CD14-positive monocyte (primary cell): ENCODE results near the gene SPINT2. TPM values are rescaled to one million over a fixed set of nuclear protein-coding genes. Genes with fewer than 3 reads are reported as not detected.

Experiments used
- DNase-seq, 3 donors: peaks; one replicate each; pipeline ENCODE4 v3.0.0-alpha.2; 2011 to 2022
- H2AFZ ChIP-seq: 2 replicates; pipeline ENCODE4 v1.6.0; 2012; ENCODE audit warnings: mild to moderate bottlenecking, low read depth, low read length, inconsistent platforms; ENCODE audit not compliant: insufficient read depth, poor library complexity, severe bottlenecking
- H3K27ac ChIP-seq, 2 donors: 1 replicate in 1 of 2; 2 replicates in 1 of 2; pipeline ENCODE4 v1.5.1; 2012 to 2013; ENCODE audit warnings: low read length in 2 of 2, control low read depth in 1 of 2, inconsistent platforms in 1 of 2, low read depth in 1 of 2, mild to moderate bottlenecking in 1 of 2
- H3K27me3 ChIP-seq, 2 donors: one replicate each; pipeline versions ENCODE4 v1.6.0 to v1.6.1; 2011 to 2013; ENCODE audit warnings: low read length in 2 of 2; ENCODE audit not compliant: control insufficient read depth in 2 of 2, insufficient read depth in 2 of 2
- H3K36me3 ChIP-seq, 2 donors: replicated peaks in 1 of 2; 1 replicate in 1 of 2; 2 replicates in 1 of 2; pipeline versions ENCODE4 v1.5.1 to v1.6.1; 2012 to 2013; ENCODE audit warnings: low read length in 2 of 2, control low read depth in 1 of 2, inconsistent platforms in 1 of 2, mild to moderate bottlenecking in 1 of 2; ENCODE audit not compliant: insufficient read depth in 2 of 2, control insufficient read depth in 1 of 2
- H3K4me1 ChIP-seq, 2 donors: 1 replicate in 1 of 2; 2 replicates in 1 of 2; pipeline versions ENCODE4 v1.5.1 to v1.6.1; 2012 to 2013; ENCODE audit warnings: low read length in 2 of 2, control low read depth in 1 of 2, inconsistent platforms in 1 of 2, mild to moderate bottlenecking in 1 of 2, moderate library complexity in 1 of 2; ENCODE audit not compliant: insufficient read depth in 2 of 2, control insufficient read depth in 1 of 2
- H3K4me2 ChIP-seq: replicated peaks from 2 replicates; pipeline ENCODE3; 2012; ENCODE audit warnings: low read length, moderate library complexity, mild to moderate bottlenecking; ENCODE audit not compliant: poor library complexity, severe bottlenecking; ENCODE audit errors: extremely low read depth
- H3K4me3 ChIP-seq, 3 experiments: fragments of 200-600 bp in 1 of 3; sonication (generic) in 1 of 3; replicated peaks in 1 of 3; 1 replicate in 2 of 3; 2 replicates in 1 of 3; pipeline ENCODE4 v1.5.1; 2011 to 2013; ENCODE audit warnings: low read length in 3 of 3, mild to moderate bottlenecking in 3 of 3, control low read depth in 2 of 3, low read depth in 2 of 3, inconsistent platforms in 1 of 3, moderate library complexity in 1 of 3
- H3K79me2 ChIP-seq: 2 replicates; pipeline ENCODE4 v1.6.0; 2012; ENCODE audit warnings: mild to moderate bottlenecking, control low read depth, inconsistent platforms, low read length, moderate library complexity; ENCODE audit not compliant: insufficient read depth
- H3K9ac ChIP-seq: 2 replicates; pipeline ENCODE4 v1.6.0; 2017; ENCODE audit warnings: low read length, mild to moderate bottlenecking; ENCODE audit not compliant: insufficient read depth, poor library complexity, severe bottlenecking
- H3K9me3 ChIP-seq, 2 donors: replicated peaks in 1 of 2; 1 replicate in 1 of 2; 2 replicates in 1 of 2; pipeline versions ENCODE4 v1.5.1 to v1.6.1; 2012 to 2013; ENCODE audit warnings: low read length in 2 of 2, control low read depth in 1 of 2; ENCODE audit not compliant: control insufficient read depth in 1 of 2, insufficient read depth in 1 of 2
- H4K20me1 ChIP-seq: 2 replicates; pipeline ENCODE4 v1.6.0; 2012; ENCODE audit warnings: mild to moderate bottlenecking, low read length, control low read depth, moderate library complexity; ENCODE audit not compliant: insufficient read depth
- H3K27ac Mint-ChIP-seq, 7 donors: one replicate each; pipeline ENCODE4 v1.8.0; 2020; ENCODE audit warnings: mild to moderate bottlenecking in 7 of 7, mixed read lengths in 7 of 7, moderate library complexity in 6 of 7, inconsistent platforms in 2 of 7
- H3K27me3 Mint-ChIP-seq, 3 donors: one replicate each; pipeline ENCODE4 v1.8.0; 2021 to 2022; ENCODE audit warnings: low read depth in 3 of 3, mild to moderate bottlenecking in 3 of 3, mixed read lengths in 3 of 3, moderate library complexity in 3 of 3, inconsistent platforms in 1 of 3
- H3K36me3 Mint-ChIP-seq, 2 donors: one replicate each; pipeline ENCODE4 v1.8.0; 2020; ENCODE audit warnings: mixed read lengths in 2 of 2, inconsistent platforms in 1 of 2, mild to moderate bottlenecking in 1 of 2
- H3K4me1 Mint-ChIP-seq: one replicate; pipeline ENCODE4 v1.8.0; 2020; ENCODE audit warnings: mild to moderate bottlenecking, mixed read lengths
- H3K4me3 Mint-ChIP-seq, 2 donors: one replicate each; pipeline ENCODE4 v1.8.0; 2020; ENCODE audit warnings: mild to moderate bottlenecking in 2 of 2, mixed read lengths in 2 of 2, moderate library complexity in 1 of 2
- H3K9me3 Mint-ChIP-seq, 7 donors: one replicate each; pipeline ENCODE4 v1.8.0; 2020 to 2022; ENCODE audit warnings: mixed read lengths in 7 of 7, mild to moderate bottlenecking in 6 of 7, moderate library complexity in 6 of 7, inconsistent platforms in 2 of 7
- CTCF ChIP-seq: fragments of 200-600 bp; IDR thresholded peaks from one replicate; pipeline ENCODE4 v1.8.0; 2022; ENCODE audit warnings: antibody characterized with exemption, mild to moderate bottlenecking
- WGBS: methylation state at CpG from one replicate; pipeline ENCODE4 v1.1.5; 2013; ENCODE audit warnings: missing lambda C conversion rate; ENCODE audit not compliant: insufficient coverage; 5-methylcytosine and 5-hydroxymethylcytosine counted together
- intact Hi-C, 2 donors: fragments of 100-400 bp; cut with micrococcal nuclease; formaldehyde crosslinking; loops; one replicate each; pipeline versions ENCODE4 v1.15.0 to v1.15.1; 2023
- polyA plus RNA-seq, 3 donors: library from polyadenylated mRNA; depleted of rRNA in 1 of 3; unstranded in 2 of 3; stranded (reverse) in 1 of 3; fragments of 300-500 nt in 2 of 3; fragments of >200 nt in 1 of 3; fragmentation: Illumina TruSeq in 2 of 3; gene quantifications; 1 replicate in 2 of 3; 2 replicates in 1 of 3; pipeline ENCODE4 v1.2.3, GENCODE V29; 2012 to 2021

SPINT2 gene
- polyA plus RNA-seq, 3 donors, result 42.9 to 139 (median 114) TPM

- DNase-seq, result no peak
- H2AFZ ChIP-seq, result peak overlapping the region; percentile 68
- WGBS, result 93% methylated on average over 8 of the region's 15 CpGs
- H3K36me3 ChIP-seq, result no peaks in the 10 kb centered on the region
- no peak overlapping the region for H3K27ac ChIP-seq
- Mint-ChIP-seq H3K27ac (peak overlapping the region in 4 of 7 donors; percentile 75 to 90 (median 84)), H3K4me1 (peaks cover 8% of the 10 kb centered on the region), H3K4me3 (peak overlapping the region in 1 of 2 donors; percentile 93), H3K9me3 (peaks cover 0 to 1% (median 0%) of the 10 kb centered on the region in 7 donors), H3K36me3 (no peaks in the 10 kb centered on the region), H3K27me3 (peaks cover 4 to 14% (median 9%) of the 10 kb centered on the region in 3 donors)
- intact Hi-C loops, result loop anchor here (2.0 to 5.0 kb wide), 2 partner anchors 132 to 341 kb away; partner anchors contain the start of gene PSMD8 (in 1 of the 2)
- TF ChIP-seq CTCF, result no peak
- no peaks in the 10 kb centered on the region for H3K9me3 ChIP-seq
- H3K9ac ChIP-seq, result no peak overlapping the region
- peak overlapping the region in 1 of 3 experiments; percentile 57 for H3K4me3 ChIP-seq
- H4K20me1 ChIP-seq, result no peaks in the 10 kb centered on the region
- no peaks in the 10 kb centered on the region for H3K27me3 ChIP-seq
- H3K4me1 ChIP-seq, result no peaks in the 10 kb centered on the region
- H3K4me2 ChIP-seq, result peak overlapping the region; percentile 59
- H3K79me2 ChIP-seq, result no peaks in the 10 kb centered on the region
Observed at GRCh38 chr19:38243279-38243673, 21.1 kb upstream of the SPINT2 start.

GRCh38 chr19:38245826-38246498 is 18.4 kb upstream of the SPINT2 start:
- H3K4me1 Mint-ChIP-seq, result peaks cover 8% of the 10 kb centered on the region
- H3K79me2 ChIP-seq, result no peaks in the 10 kb centered on the region
- H4K20me1 ChIP-seq, result no peaks in the 10 kb centered on the region
- 70% methylated on average over 9 of the region's 14 CpGs for WGBS
- H3K27ac Mint-ChIP-seq, result no peak overlapping the region
- no peak overlapping the region for H3K4me3 ChIP-seq
- H3K9ac ChIP-seq, result no peak overlapping the region
- no peak overlapping the region for H3K4me2 ChIP-seq
- H3K9me3 ChIP-seq, result no peaks in the 10 kb centered on the region
- DNase-seq, result no peak
- no peaks in the 10 kb centered on the region for H3K27me3 ChIP-seq
- H3K36me3 Mint-ChIP-seq, result no peaks in the 10 kb centered on the region
- H3K27me3 Mint-ChIP-seq, result peaks cover 4 to 15% (median 5%) of the 10 kb centered on the region in 3 donors
- H3K4me1 ChIP-seq, result no peaks in the 10 kb centered on the region
- H3K27ac ChIP-seq, result no peak overlapping the region
- H3K9me3 Mint-ChIP-seq, result peaks cover 0 to 3% (median 0%) of the 10 kb centered on the region in 7 donors
- H3K4me3 Mint-ChIP-seq, result no peak overlapping the region
- intact Hi-C loops, result loop anchor here in 1 of 2 donors (2.0 kb wide), 1 partner anchor 89 kb away; the partner anchor contains the start of gene CATSPERG
- H3K36me3 ChIP-seq, result no peaks in the 10 kb centered on the region
- no peak for TF ChIP-seq CTCF
- H2AFZ ChIP-seq, result no peak overlapping the region
